Osteoblast (primary cell): ENCODE measurements around the gene EPHA6. TPM values are rescaled to one million over a fixed set of nuclear protein-coding genes. Genes with fewer than 3 reads are reported as not detected.
"Not testable (repeated sequence)": the region's sequence is repeated elsewhere in the genome, so short reads cannot be mapped to it uniquely, and the experiment has no call there.

Source experiments
- DNase-seq: peaks from one replicate; pipeline ENCODE4 v3.0.0; 2011; ENCODE audit warnings: low spot score, mixed read lengths; ENCODE audit not compliant: insufficient read length; ENCODE audit errors: missing footprints
- H2AFZ ChIP-seq: 2 replicates; pipeline ENCODE4 v1.6.0; 2011; ENCODE audit warnings: mild to moderate bottlenecking, low read length
- H3K27ac ChIP-seq: 2 replicates; pipeline ENCODE4 v1.5.1; 2011; ENCODE audit warnings: mild to moderate bottlenecking, low read depth, low read length, moderate library complexity
- H3K27me3 ChIP-seq: 2 replicates; pipeline ENCODE4 v1.6.0; 2012; ENCODE audit warnings: mild to moderate bottlenecking, control low read depth, inconsistent platforms, low read length, moderate library complexity; ENCODE audit not compliant: insufficient read depth
- H3K36me3 ChIP-seq: 2 replicates; pipeline ENCODE4 v1.5.1; 2011; ENCODE audit warnings: mild to moderate bottlenecking, low read length, control low read depth, moderate library complexity; ENCODE audit not compliant: insufficient read depth
- H3K4me1 ChIP-seq: 2 replicates; pipeline ENCODE4 v1.5.1; 2011; ENCODE audit warnings: mild to moderate bottlenecking, low read length, control low read depth, moderate library complexity; ENCODE audit not compliant: insufficient read depth
- H3K4me2 ChIP-seq: 2 replicates; pipeline ENCODE4 v1.6.0; 2011; ENCODE audit warnings: mild to moderate bottlenecking, low read length; ENCODE audit not compliant: insufficient read depth
- H3K4me3 ChIP-seq: fragments of 200-600 bp; sonication (generic); 3 replicates; pipeline ENCODE4 v1.5.1; 2012; ENCODE audit warnings: mild to moderate bottlenecking, low read length, inconsistent platforms; ENCODE audit not compliant: insufficient read depth
- H3K79me2 ChIP-seq: 2 replicates; pipeline ENCODE4 v1.6.0; 2012; ENCODE audit warnings: mild to moderate bottlenecking, low read length, control low read depth, inconsistent platforms; ENCODE audit not compliant: insufficient read depth
- H3K9me3 ChIP-seq: 2 replicates; pipeline ENCODE4 v1.5.1; 2011; ENCODE audit warnings: low read depth, low read length, control low read depth
- H4K20me1 ChIP-seq: 2 replicates; pipeline ENCODE4 v1.6.0; 2012; ENCODE audit warnings: mild to moderate bottlenecking, low read length, control low read depth; ENCODE audit not compliant: insufficient read depth
- total RNA-seq: library from RNA; depleted of rRNA; stranded (reverse); fragments of >200 nt; gene quantifications from 2 replicates; pipeline ENCODE4 v1.2.3, GENCODE V29; 2012
- TF ChIP-seq, protein P1 (sequence below): IDR thresholded peaks from 2 replicates; pipeline ENCODE4 v1.5.1; 2011; ENCODE audit warnings: mild to moderate bottlenecking, low read depth, low read length, moderate library complexity; ENCODE audit errors: extremely low read depth

EPHA6 gene
- total RNA-seq, 1 donor, result not detected

DNA sequence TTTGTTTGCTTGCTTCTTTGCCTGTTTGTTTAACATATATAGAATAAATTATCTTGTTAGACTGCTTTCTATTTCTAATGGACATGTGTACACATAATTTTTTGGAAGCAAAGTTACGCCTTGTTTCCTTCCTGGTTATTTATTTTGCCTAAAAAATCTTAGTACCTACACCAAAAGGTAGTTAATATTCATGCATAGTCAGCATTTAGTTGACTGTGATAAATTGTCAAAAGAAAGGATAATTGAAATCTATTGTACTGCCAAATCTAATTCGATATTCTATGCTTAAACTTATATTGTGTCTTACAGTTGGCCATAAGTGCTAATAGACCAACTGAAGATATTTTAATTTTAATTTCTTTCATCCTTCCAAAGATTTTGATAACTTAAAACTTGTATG is 716.3 kb downstream of the EPHA6 start:
- H3K4me1 ChIP-seq, result no peaks in the 10 kb centered on the region
- no peaks in the 10 kb centered on the region for H3K36me3 ChIP-seq
- no peak overlapping the region for H3K27ac ChIP-seq
- peaks cover 3% of the 10 kb centered on the region for H3K9me3 ChIP-seq
- no peaks in the 10 kb centered on the region for H3K27me3 ChIP-seq
- DNase-seq, result no peak
- TF ChIP-seq, protein P1, sequence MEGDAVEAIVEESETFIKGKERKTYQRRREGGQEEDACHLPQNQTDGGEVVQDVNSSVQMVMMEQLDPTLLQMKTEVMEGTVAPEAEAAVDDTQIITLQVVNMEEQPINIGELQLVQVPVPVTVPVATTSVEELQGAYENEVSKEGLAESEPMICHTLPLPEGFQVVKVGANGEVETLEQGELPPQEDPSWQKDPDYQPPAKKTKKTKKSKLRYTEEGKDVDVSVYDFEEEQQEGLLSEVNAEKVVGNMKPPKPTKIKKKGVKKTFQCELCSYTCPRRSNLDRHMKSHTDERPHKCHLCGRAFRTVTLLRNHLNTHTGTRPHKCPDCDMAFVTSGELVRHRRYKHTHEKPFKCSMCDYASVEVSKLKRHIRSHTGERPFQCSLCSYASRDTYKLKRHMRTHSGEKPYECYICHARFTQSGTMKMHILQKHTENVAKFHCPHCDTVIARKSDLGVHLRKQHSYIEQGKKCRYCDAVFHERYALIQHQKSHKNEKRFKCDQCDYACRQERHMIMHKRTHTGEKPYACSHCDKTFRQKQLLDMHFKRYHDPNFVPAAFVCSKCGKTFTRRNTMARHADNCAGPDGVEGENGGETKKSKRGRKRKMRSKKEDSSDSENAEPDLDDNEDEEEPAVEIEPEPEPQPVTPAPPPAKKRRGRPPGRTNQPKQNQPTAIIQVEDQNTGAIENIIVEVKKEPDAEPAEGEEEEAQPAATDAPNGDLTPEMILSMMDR, result no peak
- H4K20me1 ChIP-seq, result no peaks in the 10 kb centered on the region
- H3K79me2 ChIP-seq, result no peaks in the 10 kb centered on the region
- no peak overlapping the region for H3K4me2 ChIP-seq
- no peak overlapping the region for H2AFZ ChIP-seq
- H3K4me3 ChIP-seq, result no peak overlapping the region

- not testable (repeated sequence) for H3K36me3 ChIP-seq, H3K27ac ChIP-seq, H3K79me2 ChIP-seq, H3K27me3 ChIP-seq, H3K9me3 ChIP-seq, H3K4me2 ChIP-seq, DNase-seq, H3K4me3 ChIP-seq, H2AFZ ChIP-seq, H4K20me1 ChIP-seq, H3K4me1 ChIP-seq
Measured at GRCh38 chr3:97547573-97547972, 733.2 kb downstream of the EPHA6 start.

DNA sequence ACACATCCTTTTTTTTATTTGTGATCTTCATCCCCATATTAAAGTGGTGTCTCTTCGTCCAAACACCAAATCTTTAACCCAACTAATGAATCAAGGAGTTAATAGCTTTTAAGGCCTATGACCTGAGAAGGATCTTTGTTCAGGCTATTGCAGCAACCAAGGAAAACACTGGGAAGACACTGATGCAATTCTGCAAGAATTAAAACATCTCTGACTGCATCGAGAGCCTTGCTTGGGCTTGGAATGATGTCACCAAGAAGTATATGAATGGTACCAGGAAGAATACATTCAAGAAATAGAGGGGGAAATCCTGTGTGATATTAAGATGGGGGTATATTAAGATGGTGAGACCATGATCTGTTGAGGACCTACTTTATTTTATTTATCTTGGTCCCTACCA is 736.0 kb downstream of the EPHA6 start:
- Histone ChIP-seq H3K27me3 (no peaks in the 10 kb centered on the region), H3K4me3 (no peak overlapping the region), H3K4me1 (no peaks in the 10 kb centered on the region), H3K36me3 (no peaks in the 10 kb centered on the region), H3K4me2 (no peak overlapping the region), H3K79me2 (no peaks in the 10 kb centered on the region), H3K27ac (no peak overlapping the region), H4K20me1 (no peaks in the 10 kb centered on the region), H3K9me3 (no peaks in the 10 kb centered on the region), H2AFZ (no peak overlapping the region)
- DNase-seq, result no peak
- TF ChIP-seq, protein P1, result no peak

- no peak overlapping the region for H2AFZ ChIP-seq
- no peak overlapping the region for H3K4me2 ChIP-seq
- no peaks in the 10 kb centered on the region for H4K20me1 ChIP-seq
- no peak overlapping the region for H3K4me3 ChIP-seq
- no peaks in the 10 kb centered on the region for H3K27me3 ChIP-seq
- no peaks in the 10 kb centered on the region for H3K36me3 ChIP-seq
- TF ChIP-seq, protein P1, result no peak
- H3K27ac ChIP-seq, result no peak overlapping the region
- H3K79me2 ChIP-seq, result no peaks in the 10 kb centered on the region
- H3K4me1 ChIP-seq, result no peaks in the 10 kb centered on the region
- no peaks in the 10 kb centered on the region for H3K9me3 ChIP-seq
- DNase-seq, result no peak
Measured at GRCh38 chr3:97552186-97552585, 737.8 kb downstream of the EPHA6 start.

GRCh38 chr3:97575742-97576141 is 761.3 kb downstream of the EPHA6 start:
- H3K27ac ChIP-seq, result no peak overlapping the region
- no peaks in the 10 kb centered on the region for H3K27me3 ChIP-seq
- no peaks in the 10 kb centered on the region for H3K36me3 ChIP-seq
- no peaks in the 10 kb centered on the region for H4K20me1 ChIP-seq
- H3K4me2 ChIP-seq, result no peak overlapping the region
- no peak overlapping the region for H3K4me3 ChIP-seq
- H3K79me2 ChIP-seq, result no peaks in the 10 kb centered on the region
- H3K9me3 ChIP-seq, result no peaks in the 10 kb centered on the region
- no peak for DNase-seq
- no peaks in the 10 kb centered on the region for H3K4me1 ChIP-seq
- TF ChIP-seq, protein P1, result no peak
- no peak overlapping the region for H2AFZ ChIP-seq
